Endothelial cell (in vitro differentiated cells): ENCODE results near the gene IGFBP4. TPM values are rescaled to one million over a fixed set of nuclear protein-coding genes. Genes with fewer than 3 reads are reported as not detected.

Experiments
- DNase-seq: peaks from one replicate; pipeline ENCODE4 v3.0.0; 2021; ENCODE audit warnings: low spot score
- H3K27ac Mint-ChIP-seq: one replicate; pipeline ENCODE4 v1.8.0; 2021; ENCODE audit warnings: mixed read lengths, inconsistent platforms; ENCODE audit not compliant: unreplicated experiment
- H3K27me3 Mint-ChIP-seq: one replicate; pipeline ENCODE4 v1.8.0; 2021; ENCODE audit warnings: mild to moderate bottlenecking, moderate library complexity, mixed read lengths, inconsistent platforms; ENCODE audit not compliant: unreplicated experiment
- H3K36me3 Mint-ChIP-seq: one replicate; pipeline ENCODE4 v1.8.0; 2021; ENCODE audit warnings: mild to moderate bottlenecking, low read depth, mixed read lengths, inconsistent platforms; ENCODE audit not compliant: unreplicated experiment
- H3K4me1 Mint-ChIP-seq: one replicate; pipeline ENCODE4 v1.8.0; 2021; ENCODE audit warnings: mild to moderate bottlenecking, mixed read lengths, inconsistent platforms; ENCODE audit not compliant: unreplicated experiment
- H3K4me3 Mint-ChIP-seq: one replicate; pipeline ENCODE4 v1.8.0; 2021; ENCODE audit warnings: mild to moderate bottlenecking, mixed read lengths, inconsistent platforms; ENCODE audit not compliant: unreplicated experiment
- H3K9me3 Mint-ChIP-seq: one replicate; pipeline ENCODE4 v1.8.0; 2021; ENCODE audit warnings: mixed read lengths, inconsistent platforms; ENCODE audit not compliant: unreplicated experiment
- CTCF ChIP-seq: fragments of 200-600 bp; sonication (generic); IDR thresholded peaks from one replicate; pipeline ENCODE4 v1.5.0; 2021; ENCODE audit warnings: antibody characterized with exemption; ENCODE audit not compliant: unreplicated experiment
- total RNA-seq: library from RNA; stranded (reverse); fragmentation: NEBNext Ultra II Directional; extraction: Animal tissue kit (Norgen Biotek cat#: 25700); gene quantifications from one replicate; pipeline ENCODE4 v1.2.1, GENCODE V29; 2021; ENCODE audit not compliant: unreplicated experiment

The IGFBP4 gene
- total RNA-seq, 1 donor from 2014 or later = 1,531 TPM

GRCh38 chr17:40467281-40467867 lies 24.1 kb downstream of the IGFBP4 start:
- H3K4me3 Mint-ChIP-seq = no peak overlapping the region
- peaks cover 40% of the 10 kb centered on the region for H3K27me3 Mint-ChIP-seq
- peaks cover 4% of the 10 kb centered on the region for H3K4me1 Mint-ChIP-seq
- no peaks in the 10 kb centered on the region for H3K9me3 Mint-ChIP-seq
- H3K36me3 Mint-ChIP-seq = peaks cover 3% of the 10 kb centered on the region
- H3K27ac Mint-ChIP-seq = no peak overlapping the region
- TF ChIP-seq CTCF = no peak
- no peak for DNase-seq

- peaks cover 39% of the 10 kb centered on the region for H3K27me3 Mint-ChIP-seq
- no peak for DNase-seq
- no peak for TF ChIP-seq CTCF
- no peak overlapping the region for H3K4me3 Mint-ChIP-seq
- H3K9me3 Mint-ChIP-seq = peaks cover 5% of the 10 kb centered on the region
- no peak overlapping the region for H3K27ac Mint-ChIP-seq
- H3K4me1 Mint-ChIP-seq = peaks cover 4% of the 10 kb centered on the region
- H3K36me3 Mint-ChIP-seq = peaks cover 13% of the 10 kb centered on the region
Measured at GRCh38 chr17:40468560-40468959, 25.3 kb downstream of the IGFBP4 start.

- Mint-ChIP-seq H3K36me3 (peaks cover 13% of the 10 kb centered on the region), H3K4me1 (no peaks in the 10 kb centered on the region), H3K9me3 (peaks cover 5% of the 10 kb centered on the region), H3K4me3 (no peak overlapping the region), H3K27me3 (peaks cover 30% of the 10 kb centered on the region), H3K27ac (no peak overlapping the region)
- no peak for TF ChIP-seq CTCF
- DNase-seq = no peak
Measured at GRCh38 chr17:40469805-40470675, 26.8 kb downstream of the IGFBP4 start.

- Mint-ChIP-seq H3K27ac (no peak overlapping the region), H3K4me1 (peaks cover 1% of the 10 kb centered on the region), H3K27me3 (peaks cover 23% of the 10 kb centered on the region), H3K4me3 (peak overlapping the region; percentile 25), H3K36me3 (peaks cover 13% of the 10 kb centered on the region), H3K9me3 (peaks cover 5% of the 10 kb centered on the region)
- DNase-seq = no peak
- no peak for TF ChIP-seq CTCF
Measured at GRCh38 chr17:40470932-40471828, 27.9 kb downstream of the IGFBP4 start.
